WTC11 (cell line): ENCODE measurements around the gene RBM43.

Source experiments
- ATF1 ChIP-seq: sonication (generic); formaldehyde crosslinking; IDR thresholded peaks from 2 replicates; pipeline ENCODE4 v1.8.1; 2023; ENCODE audit warnings: mild to moderate bottlenecking, moderate library complexity, missing genetic modification reagents
- CREB1 ChIP-seq: sonication (generic); formaldehyde crosslinking; IDR thresholded peaks from 2 replicates; pipeline ENCODE4 v1.8.0; 2023; ENCODE audit warnings: mild to moderate bottlenecking, missing genetic modification reagents
- ESRRA ChIP-seq: sonication (generic); formaldehyde crosslinking; IDR thresholded peaks from 2 replicates; pipeline ENCODE4 v1.8.1; 2022; ENCODE audit warnings: mild to moderate bottlenecking, missing genetic modification reagents, borderline replicate concordance
- FOXK1 ChIP-seq: sonication (generic); formaldehyde crosslinking; IDR thresholded peaks from 2 replicates; pipeline ENCODE4 v1.8.0; 2022; ENCODE audit warnings: mild to moderate bottlenecking, moderate library complexity, missing genetic modification reagents
- MAX ChIP-seq: sonication (generic); formaldehyde crosslinking; IDR thresholded peaks from 2 replicates; pipeline ENCODE4 v1.8.0; 2022; ENCODE audit warnings: mild to moderate bottlenecking, missing genetic modification reagents
- SMAD4 ChIP-seq: sonication (generic); formaldehyde crosslinking; IDR thresholded peaks from 2 replicates; pipeline ENCODE4 v1.8.0; 2022; ENCODE audit warnings: mild to moderate bottlenecking, missing genetic modification reagents
- USF2 ChIP-seq: sonication (generic); formaldehyde crosslinking; IDR thresholded peaks from 2 replicates; pipeline ENCODE4 v1.8.1; 2023; ENCODE audit warnings: mild to moderate bottlenecking, missing genetic modification reagents, moderate library complexity
- ZNF121 ChIP-seq: sonication (generic); formaldehyde crosslinking; IDR thresholded peaks from 2 replicates; pipeline ENCODE4 v1.8.0; 2023; ENCODE audit warnings: missing genetic modification reagents
- ZNF317 ChIP-seq: sonication (generic); formaldehyde crosslinking; IDR thresholded peaks from 2 replicates; pipeline ENCODE4 v1.8.1; 2023; ENCODE audit warnings: low read depth, mild to moderate bottlenecking, moderate library complexity, missing genetic modification reagents, borderline replicate concordance
- TF ChIP-seq, protein P1 (sequence below): fragments of 200-600 bp; IDR thresholded peaks from 2 replicates; pipeline ENCODE4 v1.8.0; 2022; ENCODE audit warnings: antibody characterized with exemption
- TF ChIP-seq, protein P2 (sequence below): sonication (generic); formaldehyde crosslinking; IDR thresholded peaks from 2 replicates; pipeline ENCODE4 v1.8.0; 2023; ENCODE audit warnings: missing genetic modification reagents, mild to moderate bottlenecking, borderline replicate concordance
- TF ChIP-seq, protein P3 (sequence below): sonication (generic); formaldehyde crosslinking; IDR thresholded peaks from 2 replicates; pipeline ENCODE4 v1.8.0; 2022; ENCODE audit warnings: mild to moderate bottlenecking, missing genetic modification reagents
- TF ChIP-seq, protein P4 (sequence below): sonication (generic); formaldehyde crosslinking; conservative IDR thresholded peaks from 2 replicates; pipeline ENCODE4 v1.8.1; 2023; ENCODE audit warnings: mild to moderate bottlenecking, low read depth, missing genetic modification reagents, moderate library complexity

DNA sequence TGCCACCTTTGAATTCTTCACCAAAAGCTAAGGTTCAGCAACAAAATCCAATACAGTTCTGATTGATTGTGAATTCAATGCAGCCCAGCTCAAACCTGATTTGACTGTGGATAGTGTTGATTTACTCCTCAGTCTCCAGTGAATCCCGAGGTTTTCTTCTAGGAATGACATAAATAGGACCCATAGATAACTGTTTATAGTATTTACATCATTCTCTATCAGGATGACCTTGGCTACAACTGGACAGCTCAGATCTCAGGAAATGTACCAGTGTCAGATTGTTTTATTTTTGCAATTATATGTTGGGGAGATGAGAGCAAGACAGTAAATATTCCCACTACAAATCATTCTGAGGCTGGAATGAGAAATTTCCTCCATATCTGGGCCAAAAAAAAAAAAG lies 21.2 kb downstream of the RBM43 start:
- TF ChIP-seq, protein P1, sequence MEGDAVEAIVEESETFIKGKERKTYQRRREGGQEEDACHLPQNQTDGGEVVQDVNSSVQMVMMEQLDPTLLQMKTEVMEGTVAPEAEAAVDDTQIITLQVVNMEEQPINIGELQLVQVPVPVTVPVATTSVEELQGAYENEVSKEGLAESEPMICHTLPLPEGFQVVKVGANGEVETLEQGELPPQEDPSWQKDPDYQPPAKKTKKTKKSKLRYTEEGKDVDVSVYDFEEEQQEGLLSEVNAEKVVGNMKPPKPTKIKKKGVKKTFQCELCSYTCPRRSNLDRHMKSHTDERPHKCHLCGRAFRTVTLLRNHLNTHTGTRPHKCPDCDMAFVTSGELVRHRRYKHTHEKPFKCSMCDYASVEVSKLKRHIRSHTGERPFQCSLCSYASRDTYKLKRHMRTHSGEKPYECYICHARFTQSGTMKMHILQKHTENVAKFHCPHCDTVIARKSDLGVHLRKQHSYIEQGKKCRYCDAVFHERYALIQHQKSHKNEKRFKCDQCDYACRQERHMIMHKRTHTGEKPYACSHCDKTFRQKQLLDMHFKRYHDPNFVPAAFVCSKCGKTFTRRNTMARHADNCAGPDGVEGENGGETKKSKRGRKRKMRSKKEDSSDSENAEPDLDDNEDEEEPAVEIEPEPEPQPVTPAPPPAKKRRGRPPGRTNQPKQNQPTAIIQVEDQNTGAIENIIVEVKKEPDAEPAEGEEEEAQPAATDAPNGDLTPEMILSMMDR = no peak
- TF ChIP-seq, protein P2, sequence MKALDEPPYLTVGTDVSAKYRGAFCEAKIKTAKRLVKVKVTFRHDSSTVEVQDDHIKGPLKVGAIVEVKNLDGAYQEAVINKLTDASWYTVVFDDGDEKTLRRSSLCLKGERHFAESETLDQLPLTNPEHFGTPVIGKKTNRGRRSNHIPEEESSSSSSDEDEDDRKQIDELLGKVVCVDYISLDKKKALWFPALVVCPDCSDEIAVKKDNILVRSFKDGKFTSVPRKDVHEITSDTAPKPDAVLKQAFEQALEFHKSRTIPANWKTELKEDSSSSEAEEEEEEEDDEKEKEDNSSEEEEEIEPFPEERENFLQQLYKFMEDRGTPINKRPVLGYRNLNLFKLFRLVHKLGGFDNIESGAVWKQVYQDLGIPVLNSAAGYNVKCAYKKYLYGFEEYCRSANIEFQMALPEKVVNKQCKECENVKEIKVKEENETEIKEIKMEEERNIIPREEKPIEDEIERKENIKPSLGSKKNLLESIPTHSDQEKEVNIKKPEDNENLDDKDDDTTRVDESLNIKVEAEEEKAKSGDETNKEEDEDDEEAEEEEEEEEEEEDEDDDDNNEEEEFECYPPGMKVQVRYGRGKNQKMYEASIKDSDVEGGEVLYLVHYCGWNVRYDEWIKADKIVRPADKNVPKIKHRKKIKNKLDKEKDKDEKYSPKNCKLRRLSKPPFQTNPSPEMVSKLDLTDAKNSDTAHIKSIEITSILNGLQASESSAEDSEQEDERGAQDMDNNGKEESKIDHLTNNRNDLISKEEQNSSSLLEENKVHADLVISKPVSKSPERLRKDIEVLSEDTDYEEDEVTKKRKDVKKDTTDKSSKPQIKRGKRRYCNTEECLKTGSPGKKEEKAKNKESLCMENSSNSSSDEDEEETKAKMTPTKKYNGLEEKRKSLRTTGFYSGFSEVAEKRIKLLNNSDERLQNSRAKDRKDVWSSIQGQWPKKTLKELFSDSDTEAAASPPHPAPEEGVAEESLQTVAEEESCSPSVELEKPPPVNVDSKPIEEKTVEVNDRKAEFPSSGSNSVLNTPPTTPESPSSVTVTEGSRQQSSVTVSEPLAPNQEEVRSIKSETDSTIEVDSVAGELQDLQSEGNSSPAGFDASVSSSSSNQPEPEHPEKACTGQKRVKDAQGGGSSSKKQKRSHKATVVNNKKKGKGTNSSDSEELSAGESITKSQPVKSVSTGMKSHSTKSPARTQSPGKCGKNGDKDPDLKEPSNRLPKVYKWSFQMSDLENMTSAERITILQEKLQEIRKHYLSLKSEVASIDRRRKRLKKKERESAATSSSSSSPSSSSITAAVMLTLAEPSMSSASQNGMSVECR (CRISPR knock-in tag) = no peak
- no peak for TF ChIP-seq ZNF121
- TF ChIP-seq ATF1 = no peak
- TF ChIP-seq FOXK1 (CRISPR knock-in tag) = no peak
- TF ChIP-seq, protein P3, sequence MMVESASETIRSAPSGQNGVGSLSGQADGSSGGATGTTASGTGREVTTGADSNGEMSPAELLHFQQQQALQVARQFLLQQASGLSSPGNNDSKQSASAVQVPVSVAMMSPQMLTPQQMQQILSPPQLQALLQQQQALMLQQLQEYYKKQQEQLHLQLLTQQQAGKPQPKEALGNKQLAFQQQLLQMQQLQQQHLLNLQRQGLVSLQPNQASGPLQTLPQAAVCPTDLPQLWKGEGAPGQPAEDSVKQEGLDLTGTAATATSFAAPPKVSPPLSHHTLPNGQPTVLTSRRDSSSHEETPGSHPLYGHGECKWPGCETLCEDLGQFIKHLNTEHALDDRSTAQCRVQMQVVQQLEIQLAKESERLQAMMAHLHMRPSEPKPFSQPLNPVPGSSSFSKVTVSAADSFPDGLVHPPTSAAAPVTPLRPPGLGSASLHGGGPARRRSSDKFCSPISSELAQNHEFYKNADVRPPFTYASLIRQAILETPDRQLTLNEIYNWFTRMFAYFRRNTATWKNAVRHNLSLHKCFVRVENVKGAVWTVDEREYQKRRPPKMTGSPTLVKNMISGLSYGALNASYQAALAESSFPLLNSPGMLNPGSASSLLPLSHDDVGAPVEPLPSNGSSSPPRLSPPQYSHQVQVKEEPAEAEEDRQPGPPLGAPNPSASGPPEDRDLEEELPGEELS = no peak
- no peak for TF ChIP-seq ZNF317 (CRISPR knock-in tag)
- no peak for TF ChIP-seq USF2
- no peak for TF ChIP-seq ESRRA (CRISPR knock-in tag)
- TF ChIP-seq CREB1 = no peak
- TF ChIP-seq, protein P4, sequence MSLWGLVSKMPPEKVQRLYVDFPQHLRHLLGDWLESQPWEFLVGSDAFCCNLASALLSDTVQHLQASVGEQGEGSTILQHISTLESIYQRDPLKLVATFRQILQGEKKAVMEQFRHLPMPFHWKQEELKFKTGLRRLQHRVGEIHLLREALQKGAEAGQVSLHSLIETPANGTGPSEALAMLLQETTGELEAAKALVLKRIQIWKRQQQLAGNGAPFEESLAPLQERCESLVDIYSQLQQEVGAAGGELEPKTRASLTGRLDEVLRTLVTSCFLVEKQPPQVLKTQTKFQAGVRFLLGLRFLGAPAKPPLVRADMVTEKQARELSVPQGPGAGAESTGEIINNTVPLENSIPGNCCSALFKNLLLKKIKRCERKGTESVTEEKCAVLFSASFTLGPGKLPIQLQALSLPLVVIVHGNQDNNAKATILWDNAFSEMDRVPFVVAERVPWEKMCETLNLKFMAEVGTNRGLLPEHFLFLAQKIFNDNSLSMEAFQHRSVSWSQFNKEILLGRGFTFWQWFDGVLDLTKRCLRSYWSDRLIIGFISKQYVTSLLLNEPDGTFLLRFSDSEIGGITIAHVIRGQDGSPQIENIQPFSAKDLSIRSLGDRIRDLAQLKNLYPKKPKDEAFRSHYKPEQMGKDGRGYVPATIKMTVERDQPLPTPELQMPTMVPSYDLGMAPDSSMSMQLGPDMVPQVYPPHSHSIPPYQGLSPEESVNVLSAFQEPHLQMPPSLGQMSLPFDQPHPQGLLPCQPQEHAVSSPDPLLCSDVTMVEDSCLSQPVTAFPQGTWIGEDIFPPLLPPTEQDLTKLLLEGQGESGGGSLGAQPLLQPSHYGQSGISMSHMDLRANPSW = no peak
- no peak for TF ChIP-seq SMAD4 (CRISPR knock-in tag)
- no peak for TF ChIP-seq MAX (CRISPR knock-in tag)
